ENCODE data around the gene RCAN1.
A peak's percentile ranks its signal among the peaks of the same experiment; 100 is the strongest.
"Not testable (repeated sequence)": the region's sequence is repeated elsewhere in the genome, so short reads cannot be mapped to it uniquely, and the experiment has no call there.

RCAN1 gene

DNA sequence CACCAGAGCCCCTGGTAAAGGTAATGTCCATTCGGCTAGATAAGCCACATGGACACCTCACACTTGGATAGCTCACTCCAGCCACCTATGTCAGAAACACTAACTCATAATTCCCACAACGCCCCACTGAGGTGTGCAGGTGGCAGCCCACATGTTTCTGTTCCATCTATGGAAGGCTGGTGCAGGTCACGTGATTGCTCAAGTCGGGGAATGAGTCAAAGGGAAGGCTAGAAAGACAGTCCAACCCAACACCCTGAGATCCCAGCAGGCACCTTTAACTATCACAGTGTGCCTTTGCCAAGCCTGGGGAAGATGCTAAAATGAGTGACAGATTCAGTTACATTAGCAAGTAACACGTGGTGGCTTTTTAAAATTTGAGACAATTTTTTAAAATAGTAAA is 57.7 kb downstream of the RCAN1 start:
- H3K4me3 ChIP-seq (ENCODE audit: low read depth, low read length) = no peak overlapping the region
- TF ChIP-seq, protein P1, sequence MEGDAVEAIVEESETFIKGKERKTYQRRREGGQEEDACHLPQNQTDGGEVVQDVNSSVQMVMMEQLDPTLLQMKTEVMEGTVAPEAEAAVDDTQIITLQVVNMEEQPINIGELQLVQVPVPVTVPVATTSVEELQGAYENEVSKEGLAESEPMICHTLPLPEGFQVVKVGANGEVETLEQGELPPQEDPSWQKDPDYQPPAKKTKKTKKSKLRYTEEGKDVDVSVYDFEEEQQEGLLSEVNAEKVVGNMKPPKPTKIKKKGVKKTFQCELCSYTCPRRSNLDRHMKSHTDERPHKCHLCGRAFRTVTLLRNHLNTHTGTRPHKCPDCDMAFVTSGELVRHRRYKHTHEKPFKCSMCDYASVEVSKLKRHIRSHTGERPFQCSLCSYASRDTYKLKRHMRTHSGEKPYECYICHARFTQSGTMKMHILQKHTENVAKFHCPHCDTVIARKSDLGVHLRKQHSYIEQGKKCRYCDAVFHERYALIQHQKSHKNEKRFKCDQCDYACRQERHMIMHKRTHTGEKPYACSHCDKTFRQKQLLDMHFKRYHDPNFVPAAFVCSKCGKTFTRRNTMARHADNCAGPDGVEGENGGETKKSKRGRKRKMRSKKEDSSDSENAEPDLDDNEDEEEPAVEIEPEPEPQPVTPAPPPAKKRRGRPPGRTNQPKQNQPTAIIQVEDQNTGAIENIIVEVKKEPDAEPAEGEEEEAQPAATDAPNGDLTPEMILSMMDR (IDR thresholded peaks at IDR 0.05; ENCODE audit: insufficient read depth, low read length, missing control alignments) = no peak
- DNase-seq (ENCODE audit: low read depth, low spot score) = no peak
- CTCF ChIA-PET = no interaction called here
- POLR2A ChIA-PET = no interaction called here

DNA sequence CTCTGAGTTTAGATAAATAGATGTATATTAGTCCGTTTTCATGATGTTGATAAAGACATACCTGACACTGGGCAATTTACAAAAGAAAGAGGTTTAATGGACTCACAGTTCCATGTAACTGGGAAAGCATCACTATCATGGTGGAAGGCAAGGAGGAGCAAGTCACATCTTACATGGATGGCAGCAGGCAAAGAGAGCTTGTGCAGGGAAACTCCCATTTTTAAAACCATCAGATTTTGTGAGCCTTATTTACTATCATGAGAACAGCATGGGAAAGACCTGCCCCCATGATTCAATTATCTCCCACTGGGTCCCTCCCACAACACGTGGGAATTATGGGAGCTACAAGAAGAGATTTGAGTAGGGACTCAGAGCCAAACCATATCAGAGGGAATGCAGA is 60.2 kb downstream of the RCAN1 start:
- not testable (repeated sequence) for DNase-seq (ENCODE audit: low read depth, low spot score); H3K4me3 ChIP-seq (ENCODE audit: low read depth, low read length)
- ChIA-PET POLR2A (interaction anchor here (2.6 kb wide), 1 partner anchor 29 kb away, joined by 61 read pairs; no protein-coding TSS in a partner anchor), CTCF (interaction anchor here (0.5 to 2.9 kb wide), 6 partner anchors 8 to 44 kb away, joined by 3 to 7 read pairs (median 3); no protein-coding TSS in a partner anchor)

DNA sequence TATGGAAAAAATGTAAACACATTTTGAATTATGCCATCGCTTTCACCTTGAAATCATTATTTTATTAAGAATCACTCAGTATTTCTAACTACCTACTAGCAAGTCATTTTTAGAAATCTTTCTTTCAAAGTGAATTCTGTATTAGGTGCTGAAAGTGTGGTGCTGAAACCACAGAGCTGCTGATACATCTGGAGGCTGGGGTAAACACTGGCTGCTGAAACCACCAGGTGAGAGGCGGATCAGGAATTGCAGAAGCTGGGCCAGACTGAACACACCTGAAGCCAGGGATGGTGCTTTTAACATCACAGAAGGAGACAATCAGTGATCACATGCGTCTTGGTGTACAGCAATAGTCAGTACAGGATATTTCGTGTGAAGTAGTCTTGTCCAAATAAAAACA is 60.7 kb downstream of the RCAN1 start:
- TF ChIP-seq, protein P1 (IDR thresholded peaks at IDR 0.05; ENCODE audit: insufficient read depth, low read length, missing control alignments) = no peak
- POLR2A ChIA-PET = interaction anchor here (1.5 to 2.6 kb wide), 2 partner anchors 22 to 29 kb away, joined by 6 to 61 read pairs; no protein-coding TSS in a partner anchor
- no peak for DNase-seq (ENCODE audit: low read depth, low spot score)
- no peak overlapping the region for H3K4me3 ChIP-seq (ENCODE audit: low read depth, low read length)
- CTCF ChIA-PET = interaction anchor here (0.5 to 2.9 kb wide), 6 partner anchors 12 to 44 kb away, joined by 3 to 13 read pairs (median 4); no protein-coding TSS in a partner anchor

DNA sequence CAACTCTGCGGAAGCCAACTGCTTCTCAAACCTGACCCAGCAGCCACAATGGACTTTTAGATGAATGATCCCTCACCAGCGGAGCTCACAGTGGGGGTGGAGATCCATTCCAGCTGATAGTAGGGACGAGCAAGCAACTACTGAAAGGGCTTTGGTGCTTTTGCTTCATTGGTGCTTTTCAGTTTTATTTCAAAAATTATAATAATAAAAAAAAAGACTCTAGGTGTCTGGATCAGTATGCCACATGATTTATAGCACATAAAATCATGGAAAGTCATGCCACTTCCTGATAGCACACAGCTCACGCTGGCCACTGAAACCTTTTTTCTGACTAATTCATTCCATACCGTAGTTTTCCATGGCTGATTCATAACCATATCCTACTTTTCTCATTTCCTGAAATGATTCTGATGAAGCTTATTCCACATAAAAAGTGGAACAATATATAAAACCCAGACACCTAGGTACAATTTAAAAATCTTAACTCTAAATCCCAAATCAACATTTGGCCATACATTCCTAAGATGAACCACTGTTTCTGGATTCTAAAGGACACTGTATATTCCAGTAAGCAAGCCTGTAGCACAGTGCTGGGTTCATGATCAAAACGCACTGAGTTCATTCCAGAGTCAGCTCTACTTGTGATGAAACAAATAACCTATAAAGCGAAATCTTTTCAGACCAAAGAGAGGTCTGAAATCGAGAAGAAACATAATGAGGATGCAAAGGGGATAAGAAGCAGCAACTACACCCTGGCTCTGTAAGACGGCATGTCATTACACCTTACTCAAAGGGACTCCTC is 61.6 kb downstream of the RCAN1 start:
- ChIA-PET POLR2A (interaction anchor here (0.7 to 2.6 kb wide), 6 partner anchors 23 to 72 kb away, joined by 3 to 61 read pairs (median 5); partner anchors contain the start of gene RCAN1), CTCF (interaction anchor here (1.7 to 2.9 kb wide), 4 partner anchors 10 to 43 kb away, joined by 4 to 13 read pairs (median 8); no protein-coding TSS in a partner anchor)
- no peak for DNase-seq (ENCODE audit: low read depth, low spot score)
- peak overlapping the region; percentile 45 for H3K4me3 ChIP-seq (ENCODE audit: low read depth, low read length)
- TF ChIP-seq, protein P1 (IDR thresholded peaks at IDR 0.05; ENCODE audit: insufficient read depth, low read length, missing control alignments) = no peak

DNA sequence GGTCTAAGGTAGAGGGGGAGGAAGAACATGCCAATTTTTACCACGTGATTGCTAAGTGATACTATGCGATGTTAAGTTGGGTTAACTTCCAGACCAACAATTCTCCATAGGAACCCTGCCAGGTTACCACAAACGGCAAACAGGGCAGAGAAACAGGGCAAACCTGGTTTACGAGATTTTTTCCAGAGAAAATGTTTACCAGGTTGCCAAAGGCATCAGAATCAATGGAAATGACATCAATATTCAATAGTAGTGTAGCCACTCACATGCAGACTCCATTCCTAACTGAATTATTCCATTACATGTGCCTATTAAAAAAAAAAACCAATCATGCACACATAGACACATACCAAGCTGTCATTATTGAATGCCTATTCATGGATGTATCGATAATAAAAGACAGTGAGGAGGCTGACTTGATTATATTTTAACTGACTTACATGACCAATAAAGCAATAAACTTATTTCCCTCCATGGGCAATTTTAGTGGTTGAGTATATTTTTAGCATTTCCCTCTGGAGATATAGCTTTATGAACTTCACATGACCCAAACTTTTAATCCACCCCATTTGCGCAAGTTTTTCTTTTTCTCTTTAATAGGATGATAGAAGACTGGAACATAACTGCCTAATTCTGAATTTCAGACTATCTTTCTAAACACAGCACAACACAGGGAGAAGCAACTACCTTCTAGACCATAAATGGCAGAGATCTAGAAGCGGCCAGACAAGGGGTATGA is 62.4 kb downstream of the RCAN1 start:
- no peak for DNase-seq (ENCODE audit: low read depth, low spot score)
- TF ChIP-seq, protein P1 (IDR thresholded peaks at IDR 0.05; ENCODE audit: insufficient read depth, low read length, missing control alignments) = no peak
- ChIA-PET CTCF (interaction anchor here (1.2 to 2.9 kb wide), 4 partner anchors 9 to 42 kb away, joined by 3 to 13 read pairs (median 8); no protein-coding TSS in a partner anchor), POLR2A (interaction anchor here (0.7 to 2.6 kb wide), 5 partner anchors 22 to 63 kb away, joined by 3 to 61 read pairs (median 6); partner anchors contain the start of gene RCAN1)
- H3K4me3 ChIP-seq (ENCODE audit: low read depth, low read length) = peak overlapping the region; percentile 45

DNA sequence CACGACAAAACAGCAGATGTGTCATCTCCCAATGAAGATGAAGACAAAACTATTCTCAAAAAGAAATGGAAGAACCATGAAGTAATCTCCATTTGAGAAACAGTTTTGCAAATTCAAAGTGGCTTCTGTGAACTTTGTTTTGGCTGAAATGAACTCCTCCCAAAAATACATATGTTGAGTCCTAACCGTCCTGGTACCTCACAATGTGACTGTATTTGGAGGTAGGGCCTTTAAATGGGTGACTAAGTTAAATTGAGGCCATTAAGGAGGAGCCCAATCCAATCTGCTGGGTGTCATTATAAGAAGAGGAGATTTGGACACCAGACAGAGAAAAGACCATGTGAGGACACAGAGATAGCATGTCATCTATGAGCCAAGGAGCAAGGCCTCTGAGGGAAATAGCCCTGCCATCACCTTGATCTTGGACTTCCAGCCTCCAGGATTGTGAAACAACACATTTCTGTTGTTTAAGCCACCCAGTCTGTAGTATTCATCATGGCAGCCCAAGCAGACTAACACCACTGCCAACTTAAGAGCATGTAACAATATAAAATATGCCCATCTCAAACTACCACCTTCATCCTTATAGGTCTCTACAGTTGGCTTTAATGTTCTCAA is 64.6 kb downstream of the RCAN1 start:
- no peak overlapping the region for H3K4me3 ChIP-seq (ENCODE audit: low read depth, low read length)
- ChIA-PET POLR2A (no interaction called here), CTCF (no interaction called here)
- TF ChIP-seq, protein P1 (IDR thresholded peaks at IDR 0.05; ENCODE audit: insufficient read depth, low read length, missing control alignments) = no peak
- DNase-seq (ENCODE audit: low read depth, low spot score) = no peak

All from AG04449 (cell line).